ENCODE measurements around the gene KIRREL3.

The KIRREL3 gene

GRCh38 chr11:126498281-126498680 lies 502.3 kb downstream of the KIRREL3 start:
- DNase-seq, result no peak

- DNase-seq, result no peak
Measured at GRCh38 chr11:126497581-126498122, 502.9 kb downstream of the KIRREL3 start.

GRCh38 chr11:126496576-126497337 lies 503.8 kb downstream of the KIRREL3 start:
- DNase-seq, result no peak

- no peak for DNase-seq
Measured at GRCh38 chr11:126495281-126496220, 505.0 kb downstream of the KIRREL3 start.

- DNase-seq, result no peak
Measured at GRCh38 chr11:126494831-126495230, 505.7 kb downstream of the KIRREL3 start.

- DNase-seq, result no peak
Measured at GRCh38 chr11:126492331-126493082, 508.1 kb downstream of the KIRREL3 start.

- no peak for DNase-seq
Measured at GRCh38 chr11:126491092-126491491, 509.5 kb downstream of the KIRREL3 start.

GRCh38 chr11:126489836-126490660 lies 510.5 kb downstream of the KIRREL3 start:
- no peak for DNase-seq

GRCh38 chr11:126488591-126489370 lies 511.8 kb downstream of the KIRREL3 start:
- DNase-seq, result no peak

GRCh38 chr11:126487711-126488110 lies 512.9 kb downstream of the KIRREL3 start:
- DNase-seq, result no peak

- DNase-seq, result no peak
Measured at GRCh38 chr11:126485986-126486635, 514.5 kb downstream of the KIRREL3 start.

- DNase-seq, result no peak
Measured at GRCh38 chr11:126485021-126485792, 515.4 kb downstream of the KIRREL3 start.

- DNase-seq, result no peak
Measured at GRCh38 chr11:126484266-126484665, 516.3 kb downstream of the KIRREL3 start.

- no peak for DNase-seq
Measured at GRCh38 chr11:126483621-126484195, 516.9 kb downstream of the KIRREL3 start.

- no peak for DNase-seq
Measured at GRCh38 chr11:126482586-126483108, 517.9 kb downstream of the KIRREL3 start.

- DNase-seq, result no peak
Measured at GRCh38 chr11:126481303-126481680, 519.3 kb downstream of the KIRREL3 start.

- DNase-seq, result peak; percentile 78
Measured at GRCh38 chr11:126480410-126481302, 519.9 kb downstream of the KIRREL3 start.

GRCh38 chr11:126480015-126480409 lies 520.6 kb downstream of the KIRREL3 start:
- DNase-seq, result no peak
